Lower leg skin (tissue), 4 donors: ENCODE measurements around the gene DKC1. TPM values are rescaled to one million over a fixed set of nuclear protein-coding genes. Genes with fewer than 3 reads are reported as not detected.

Experiments
- DNase-seq, 2 donors: peaks; one replicate each; pipeline ENCODE4 v3.0.0-alpha.2; 2019; ENCODE audit warnings: low spot score in 2 of 2
- H3K4me3 ChIP-seq: fragments of 200-600 bp; sonication (generic); 2 replicates; pipeline ENCODE4 v1.5.1; 2017; ENCODE audit warnings: mild to moderate bottlenecking, low read depth; ENCODE audit not compliant: poor library complexity, severe bottlenecking
- POLR2A ChIP-seq, 2 donors: fragments of 450-650 bp; IDR thresholded peaks; one replicate each; pipeline ENCODE4 v1.6.1; 2016 to 2017; ENCODE audit warnings: antibody characterized with exemption in 2 of 2, mild to moderate bottlenecking in 1 of 2, moderate library complexity in 1 of 2
- WGBS, 2 donors: methylation state at CpG; one replicate each; pipeline ENCODE4 v1.1.5; 2018; 5-methylcytosine and 5-hydroxymethylcytosine counted together
- intact Hi-C: fragments of 100-400 bp; cut with DNase I; formaldehyde crosslinking; loops from one replicate; pipeline ENCODE4 v1.15.0; 2023; ENCODE audit warnings: low total_unique reads
- total RNA-seq, 4 donors: library from RNA; depleted of rRNA; stranded (reverse); fragments of >200 nt; gene quantifications; one replicate each; pipeline ENCODE4 v1.1.0, GENCODE V29; 2016
- TF ChIP-seq, protein P1 (sequence below), 3 donors: fragments of 450-650 bp; IDR thresholded peaks; one replicate each; pipeline ENCODE4 v1.5.1; 2016; ENCODE audit warnings: antibody characterized with exemption in 3 of 3, mild to moderate bottlenecking in 3 of 3, moderate library complexity in 2 of 3

The DKC1 gene
- total RNA-seq, 4 donors from 2014 or later: 25.8 to 33.9 (median 29.3) TPM

- WGBS, 2 donors: 66 to 94% methylated on average over 4 of the region's 4 CpGs
- no peak overlapping the region for H3K4me3 ChIP-seq
- DNase-seq: no peak
- intact Hi-C loops: no loop called here
- TF ChIP-seq, protein P1, sequence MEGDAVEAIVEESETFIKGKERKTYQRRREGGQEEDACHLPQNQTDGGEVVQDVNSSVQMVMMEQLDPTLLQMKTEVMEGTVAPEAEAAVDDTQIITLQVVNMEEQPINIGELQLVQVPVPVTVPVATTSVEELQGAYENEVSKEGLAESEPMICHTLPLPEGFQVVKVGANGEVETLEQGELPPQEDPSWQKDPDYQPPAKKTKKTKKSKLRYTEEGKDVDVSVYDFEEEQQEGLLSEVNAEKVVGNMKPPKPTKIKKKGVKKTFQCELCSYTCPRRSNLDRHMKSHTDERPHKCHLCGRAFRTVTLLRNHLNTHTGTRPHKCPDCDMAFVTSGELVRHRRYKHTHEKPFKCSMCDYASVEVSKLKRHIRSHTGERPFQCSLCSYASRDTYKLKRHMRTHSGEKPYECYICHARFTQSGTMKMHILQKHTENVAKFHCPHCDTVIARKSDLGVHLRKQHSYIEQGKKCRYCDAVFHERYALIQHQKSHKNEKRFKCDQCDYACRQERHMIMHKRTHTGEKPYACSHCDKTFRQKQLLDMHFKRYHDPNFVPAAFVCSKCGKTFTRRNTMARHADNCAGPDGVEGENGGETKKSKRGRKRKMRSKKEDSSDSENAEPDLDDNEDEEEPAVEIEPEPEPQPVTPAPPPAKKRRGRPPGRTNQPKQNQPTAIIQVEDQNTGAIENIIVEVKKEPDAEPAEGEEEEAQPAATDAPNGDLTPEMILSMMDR (IDR thresholded peaks at IDR 0.05): no peak
- no peak for TF ChIP-seq POLR2A (IDR thresholded peaks at IDR 0.05)
Observed at GRCh38 chrX:154720067-154720466, 42.6 kb upstream of the DKC1 start.

- 83 to 98% methylated on average over 3 of the region's 3 CpGs for WGBS, 2 donors
- no peak for TF ChIP-seq POLR2A (IDR thresholded peaks at IDR 0.05)
- TF ChIP-seq, protein P1 (IDR thresholded peaks at IDR 0.05): no peak
- no peak overlapping the region for H3K4me3 ChIP-seq
- intact Hi-C loops: no loop called here
- DNase-seq: no peak
Observed at GRCh38 chrX:154721155-154721554, 41.5 kb upstream of the DKC1 start.

DNA sequence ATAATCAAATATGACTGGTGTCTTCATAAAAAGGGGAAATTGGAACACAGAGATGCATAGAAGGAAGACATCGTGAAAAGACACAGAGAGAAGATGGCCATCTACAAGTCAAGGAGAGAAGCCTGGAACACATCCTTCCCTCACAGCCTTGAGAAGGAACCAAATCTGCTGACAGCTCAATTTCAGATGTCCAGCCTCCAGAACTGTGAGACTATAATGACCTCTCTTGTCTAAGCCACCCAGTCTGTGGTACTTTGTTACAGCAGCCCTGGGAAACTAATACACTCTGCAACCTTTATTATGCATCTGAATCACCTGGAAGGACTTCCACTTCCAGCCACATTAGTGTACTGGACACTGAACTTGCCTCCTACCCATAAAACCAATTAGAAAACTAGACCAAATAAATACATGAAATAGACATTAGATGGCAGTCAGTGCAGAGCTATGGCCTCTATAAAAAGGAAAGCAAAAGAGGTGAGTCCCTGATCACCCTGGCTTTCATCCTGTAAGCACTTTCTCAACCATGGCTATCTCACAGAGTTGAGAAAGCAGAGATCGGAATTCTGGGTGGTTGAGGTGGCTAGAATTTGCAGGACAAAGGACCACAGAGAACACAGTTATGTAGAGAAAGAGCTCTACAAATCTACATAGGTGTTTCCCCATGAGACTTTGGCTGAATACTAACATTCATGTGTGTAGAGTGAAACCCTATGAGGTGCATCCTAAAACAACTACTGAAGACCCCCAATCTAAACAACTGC lies 37.5 kb upstream of the DKC1 start:
- intact Hi-C loops: no loop called here
- no peak for DNase-seq
- TF ChIP-seq, protein P1 (IDR thresholded peaks at IDR 0.05): no peak
- TF ChIP-seq POLR2A (IDR thresholded peaks at IDR 0.05): no peak
- WGBS, 2 donors: 77 to 97% methylated on average over 2 of the region's 2 CpGs
- H3K4me3 ChIP-seq: no peak overlapping the region

DNA sequence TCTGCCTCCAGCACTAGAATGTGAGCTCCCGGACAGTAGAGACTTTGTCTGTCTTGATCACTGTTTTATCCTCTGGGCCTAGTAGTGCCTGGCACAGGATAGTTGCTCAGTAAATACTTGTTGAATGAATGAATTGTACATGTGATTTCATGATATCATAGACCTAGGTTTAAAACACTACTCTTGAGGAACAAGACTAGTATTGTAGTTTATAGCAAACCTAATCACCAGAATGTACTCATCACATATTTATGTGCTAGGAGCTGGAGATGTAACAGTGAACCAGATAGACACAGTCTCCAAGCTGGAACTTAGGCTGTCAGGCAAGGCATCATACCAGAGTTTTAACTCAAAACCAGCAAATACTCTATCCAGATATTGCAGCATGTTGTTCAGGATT lies 35.2 kb upstream of the DKC1 start:
- intact Hi-C loops: no loop called here
- no peak overlapping the region for H3K4me3 ChIP-seq
- DNase-seq: no peak
- WGBS, 2 donors: 91 to 95% methylated on average over 1 of the region's 1 CpG
- TF ChIP-seq, protein P1 (IDR thresholded peaks at IDR 0.05): no peak
- no peak for TF ChIP-seq POLR2A (IDR thresholded peaks at IDR 0.05)

GRCh38 chrX:154727871-154728270 lies 34.8 kb upstream of the DKC1 start:
- no peak for TF ChIP-seq POLR2A (IDR thresholded peaks at IDR 0.05)
- TF ChIP-seq, protein P1 (IDR thresholded peaks at IDR 0.05): no peak
- H3K4me3 ChIP-seq: no peak overlapping the region
- 33 to 35% methylated on average over 3 of the region's 3 CpGs for WGBS, 2 donors
- intact Hi-C loops: no loop called here
- DNase-seq: peak; percentile 30 to 90
